Measurements from ENCODE around the gene JAGN1. TPM values are rescaled to one million over a fixed set of nuclear protein-coding genes. Genes with fewer than 3 reads are reported as not detected.

The JAGN1 gene
- total RNA-seq, 1 experiment from 2014 or later: 19.9 TPM

GRCh38 chr3:9886328-9886727 lies 4.1 kb upstream of the JAGN1 start:
- Histone ChIP-seq H3K9me3 (ENCODE audit: control insufficient read depth, insufficient read depth, low read depth, low read length) (no peaks in the 10 kb centered on the region), H3K27ac (ENCODE audit: low read length) (no peak overlapping the region), H3K27me3 (ENCODE audit: control insufficient read depth, insufficient read depth, low read length) (no peaks in the 10 kb centered on the region), H3K36me3 (ENCODE audit: control insufficient read depth, insufficient read depth, low read length) (peaks cover 4% of the 10 kb centered on the region; the same call in 1 of the 2 replicates), H3K4me1 (ENCODE audit: control insufficient read depth, insufficient read depth, low read length) (peaks cover 12% of the 10 kb centered on the region), H3K4me3 (ENCODE audit: low read depth in 2 of 2, low read length in 2 of 2) (no peak overlapping the region)
- DNase-seq (ENCODE audit: low read depth, low spot score): no peak
- ATAC-seq: no peak
- no TSS peak for BruUV-seq (replicated peaks)
- no peak for TF ChIP-seq SIN3A (IDR thresholded peaks at IDR 0.05; ENCODE audit: borderline replicate concordance, insufficient read depth, low read depth, low read length)
- no peak for TF ChIP-seq CTCF (IDR thresholded peaks at IDR 0.05)
- no peak for TF ChIP-seq POLR2AphosphoS5 (IDR thresholded peaks at IDR 0.05; ENCODE audit: low read depth, low read length)
- no peak for TF ChIP-seq REST (IDR thresholded peaks at IDR 0.05; ENCODE audit: insufficient read depth in 1 of 2, low read depth in 2 of 2, low read length in 1 of 2)
- no peak for TF ChIP-seq TCF7L2 (IDR thresholded peaks at IDR 0.05; ENCODE audit: low read depth, low read length)
- POLR2A ChIA-PET: interaction anchor here (0.6 kb wide), 1 partner anchor 56 kb away, joined by 3 read pairs; no protein-coding TSS in a partner anchor
- intact Hi-C loops (cut with micrococcal nuclease; ENCODE audit: unreplicated experiment): no loop called here
- CTCF ChIA-PET: no interaction called here
- in situ Hi-C loops (cut with HindIII; ENCODE audit: low pct_unique_long_range_greater_than_20kb, low sequenced_read_pairs): no loop called here

- intact Hi-C loops (cut with micrococcal nuclease; ENCODE audit: unreplicated experiment) (no loop called here), in situ Hi-C loops (cut with HindIII; ENCODE audit: low pct_unique_long_range_greater_than_20kb, low sequenced_read_pairs) (no loop called here)
- Histone ChIP-seq H3K4me1 (ENCODE audit: control insufficient read depth, insufficient read depth, low read length) (peaks cover 12% of the 10 kb centered on the region), H3K9me3 (ENCODE audit: control insufficient read depth, insufficient read depth, low read depth, low read length) (no peaks in the 10 kb centered on the region), H3K27me3 (ENCODE audit: control insufficient read depth, insufficient read depth, low read length) (no peaks in the 10 kb centered on the region), H3K4me3 (ENCODE audit: low read depth in 2 of 2, low read length in 2 of 2) (no peak overlapping the region), H3K36me3 (ENCODE audit: control insufficient read depth, insufficient read depth, low read length) (peaks cover 4% of the 10 kb centered on the region; the same call in 1 of the 2 replicates), H3K27ac (ENCODE audit: low read length) (no peak overlapping the region)
- no TSS peak for BruUV-seq (replicated peaks)
- POLR2A ChIA-PET: no interaction called here
- ATAC-seq (no peak), DNase-seq (ENCODE audit: low read depth, low spot score) (no peak)
- TF ChIP-seq SIN3A (IDR thresholded peaks at IDR 0.05; ENCODE audit: borderline replicate concordance, insufficient read depth, low read depth, low read length) (no peak), TCF7L2 (IDR thresholded peaks at IDR 0.05; ENCODE audit: low read depth, low read length) (no peak), CTCF (IDR thresholded peaks at IDR 0.05) (no peak), POLR2AphosphoS5 (IDR thresholded peaks at IDR 0.05; ENCODE audit: low read depth, low read length) (no peak), REST (IDR thresholded peaks at IDR 0.05; ENCODE audit: insufficient read depth in 1 of 2, low read depth in 2 of 2, low read length in 1 of 2) (no peak)
- CTCF ChIA-PET: no interaction called here
Measured at GRCh38 chr3:9887480-9887879, 2.9 kb upstream of the JAGN1 start.
